ENCODE measurements around the gene ZER1.

DNA sequence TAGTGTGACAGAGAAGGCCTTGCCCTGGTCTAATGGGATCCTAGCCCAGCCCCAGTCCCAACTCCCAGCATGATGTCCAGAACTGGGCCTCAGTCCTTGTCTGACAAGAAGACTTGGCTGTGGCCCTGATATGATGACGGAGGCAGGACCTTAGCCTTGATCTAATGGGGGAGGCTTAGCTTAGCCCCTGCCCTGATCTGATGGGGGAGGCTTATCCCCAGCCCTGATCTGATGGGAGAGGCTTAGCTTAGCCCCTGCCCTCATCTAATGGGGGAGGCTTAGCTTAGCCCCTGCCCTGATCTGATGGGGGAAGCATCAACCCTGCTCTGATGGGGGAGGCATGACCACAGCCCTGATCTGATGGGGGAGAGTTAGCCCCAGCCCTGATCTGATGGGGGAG is 65.7 kb downstream of the ZER1 start:
- TF ChIP-seq, protein P1, sequence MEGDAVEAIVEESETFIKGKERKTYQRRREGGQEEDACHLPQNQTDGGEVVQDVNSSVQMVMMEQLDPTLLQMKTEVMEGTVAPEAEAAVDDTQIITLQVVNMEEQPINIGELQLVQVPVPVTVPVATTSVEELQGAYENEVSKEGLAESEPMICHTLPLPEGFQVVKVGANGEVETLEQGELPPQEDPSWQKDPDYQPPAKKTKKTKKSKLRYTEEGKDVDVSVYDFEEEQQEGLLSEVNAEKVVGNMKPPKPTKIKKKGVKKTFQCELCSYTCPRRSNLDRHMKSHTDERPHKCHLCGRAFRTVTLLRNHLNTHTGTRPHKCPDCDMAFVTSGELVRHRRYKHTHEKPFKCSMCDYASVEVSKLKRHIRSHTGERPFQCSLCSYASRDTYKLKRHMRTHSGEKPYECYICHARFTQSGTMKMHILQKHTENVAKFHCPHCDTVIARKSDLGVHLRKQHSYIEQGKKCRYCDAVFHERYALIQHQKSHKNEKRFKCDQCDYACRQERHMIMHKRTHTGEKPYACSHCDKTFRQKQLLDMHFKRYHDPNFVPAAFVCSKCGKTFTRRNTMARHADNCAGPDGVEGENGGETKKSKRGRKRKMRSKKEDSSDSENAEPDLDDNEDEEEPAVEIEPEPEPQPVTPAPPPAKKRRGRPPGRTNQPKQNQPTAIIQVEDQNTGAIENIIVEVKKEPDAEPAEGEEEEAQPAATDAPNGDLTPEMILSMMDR (IDR thresholded peaks at IDR 0.05), result no peak
- TF ChIP-seq POLR2A (IDR thresholded peaks at IDR 0.05), result no peak

Data from body of pancreas (tissue), 4 donors.